Measurements from ENCODE around the gene NGF.
"Not testable (repeated sequence)": the region's sequence is repeated elsewhere in the genome, so short reads cannot be mapped to it uniquely, and the experiment has no call there.

NGF gene

DNA sequence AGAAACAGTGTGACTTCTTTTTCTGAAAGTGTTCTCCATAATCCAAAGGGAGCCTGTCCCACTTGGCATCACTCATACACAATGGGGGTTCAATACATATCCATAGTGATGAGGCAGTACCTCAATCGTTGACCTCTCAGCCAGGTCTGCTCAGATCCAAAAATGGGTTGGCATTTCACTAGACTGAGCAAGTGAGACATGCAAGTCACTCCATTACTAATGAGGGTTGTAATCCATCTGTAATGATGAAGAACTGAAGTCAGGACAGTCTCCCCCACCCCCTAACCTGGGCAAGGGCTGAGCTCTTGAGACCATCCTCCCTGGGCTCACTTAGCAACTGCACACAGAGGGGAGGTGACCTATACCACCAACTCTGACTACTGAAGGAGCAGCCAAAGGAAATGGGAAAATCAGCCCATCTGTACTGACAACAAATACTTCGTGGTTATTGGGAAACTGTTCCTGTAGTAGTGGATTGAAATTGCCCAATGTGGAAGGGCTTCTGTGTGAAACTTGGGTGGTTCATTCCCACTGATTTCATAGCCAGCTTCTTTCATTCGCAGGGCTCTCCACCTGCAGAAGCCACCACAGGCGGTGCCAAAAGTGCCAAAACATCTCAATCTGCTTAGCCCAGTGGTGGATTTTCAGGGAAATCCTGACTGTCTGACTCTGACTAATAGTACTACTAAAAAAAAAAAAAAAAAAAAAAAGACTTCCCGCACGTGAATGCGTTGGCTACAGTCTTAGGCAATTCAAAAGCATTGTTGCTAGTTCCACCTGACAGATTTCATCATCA lies 5.0 kb downstream of the NGF start:
- no peak for DNase-seq

DNA sequence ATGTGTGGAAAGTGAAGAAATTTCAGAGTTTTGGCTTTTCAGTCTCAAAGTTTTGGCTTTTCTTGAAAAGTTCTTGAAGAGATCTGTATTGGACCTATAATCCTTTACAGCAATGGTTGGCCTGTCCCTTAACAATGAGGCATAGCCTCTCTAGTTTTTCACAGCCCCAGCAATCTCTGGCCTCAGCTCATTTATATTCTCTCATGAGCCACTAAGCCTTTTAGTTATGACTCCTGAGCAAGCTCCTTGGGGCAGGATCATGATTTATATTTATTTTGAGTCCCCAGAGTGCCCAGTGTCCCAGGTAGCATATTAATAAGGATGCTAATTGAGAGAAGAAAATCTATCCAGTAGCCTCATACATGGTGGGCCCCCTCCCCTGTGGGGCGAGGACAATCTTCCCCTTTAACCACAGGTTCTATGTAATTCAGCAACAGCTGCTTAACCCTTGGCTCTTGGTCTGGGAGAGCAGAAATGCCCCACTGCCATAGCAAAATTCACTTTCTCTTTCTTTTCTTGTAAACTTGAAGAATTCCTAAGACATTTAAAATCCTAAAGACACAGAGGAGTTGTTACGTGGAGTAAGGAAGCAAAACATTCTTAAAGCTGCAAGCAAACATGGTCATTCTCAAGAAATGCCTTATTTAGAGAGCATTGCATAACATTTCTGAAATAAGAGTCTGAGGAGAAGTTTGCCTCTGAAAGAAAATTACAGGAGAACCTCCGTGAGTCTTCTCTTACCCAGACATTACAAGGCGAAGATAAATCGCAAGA lies 6.3 kb downstream of the NGF start:
- no peak for DNase-seq

DNA sequence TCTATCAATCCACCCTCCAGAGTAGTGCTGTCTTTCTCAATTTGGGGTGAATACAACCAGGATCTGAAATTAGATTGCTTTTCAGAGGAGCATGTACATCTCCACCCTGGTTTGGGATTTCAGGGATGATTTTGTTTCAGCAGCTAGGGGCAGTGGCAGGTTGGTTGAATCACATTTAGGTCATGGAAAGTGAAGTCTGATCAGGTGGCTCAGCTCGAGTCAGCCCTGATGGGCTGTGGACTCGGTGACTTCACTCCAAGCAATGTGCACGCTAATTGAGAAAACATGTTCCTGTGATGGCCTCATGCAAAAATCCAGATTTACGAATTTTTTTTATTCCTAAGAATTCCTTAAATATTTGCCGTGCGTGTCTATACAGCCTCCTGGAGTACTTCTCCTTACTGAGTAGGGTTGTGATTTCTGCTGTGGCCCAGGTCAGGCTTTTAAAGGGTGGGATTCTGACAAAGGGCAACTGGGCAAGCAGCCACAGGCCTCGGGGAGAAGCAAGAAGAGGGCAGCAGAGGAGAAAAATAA lies 7.5 kb downstream of the NGF start:
- no peak for DNase-seq

DNA sequence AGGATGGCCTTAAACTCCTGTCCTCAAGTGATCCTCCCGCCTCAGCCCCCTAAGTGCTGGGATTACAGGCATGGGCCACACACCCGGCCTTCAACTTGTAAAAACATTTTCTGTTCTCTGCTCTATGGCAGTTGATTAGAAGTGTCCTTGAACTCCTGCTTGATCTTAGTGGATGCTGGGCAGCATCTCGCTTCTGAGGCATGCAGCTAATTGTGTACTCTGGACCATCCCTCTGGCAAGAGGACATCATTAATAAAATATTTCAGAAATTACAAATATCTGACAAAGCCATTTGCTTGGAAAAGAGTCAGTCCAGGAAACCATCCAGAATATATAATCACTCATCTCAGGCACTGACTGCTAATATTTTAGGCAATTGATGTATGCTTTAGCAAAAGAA lies 8.1 kb downstream of the NGF start:
- no peak for DNase-seq

DNA sequence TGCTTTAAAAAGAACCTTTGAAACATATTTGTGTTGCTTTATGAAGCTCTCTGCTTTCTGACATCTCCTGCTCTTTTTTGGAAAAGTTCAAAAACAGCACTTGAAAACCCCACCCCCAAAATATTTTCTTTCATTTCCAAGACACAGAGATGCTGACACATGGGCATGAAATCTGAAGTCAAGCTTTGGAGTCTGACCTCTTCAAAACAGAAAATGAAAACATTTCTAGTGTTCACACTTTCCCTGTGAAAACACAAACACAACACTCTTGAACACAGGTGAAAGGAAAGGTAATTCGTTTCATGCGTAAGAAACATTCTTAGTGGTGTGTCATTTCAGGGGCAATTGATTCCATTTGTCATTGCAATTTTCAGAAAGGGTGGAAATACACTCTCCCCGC lies 10.8 kb downstream of the NGF start:
- DNase-seq: no peak

DNA sequence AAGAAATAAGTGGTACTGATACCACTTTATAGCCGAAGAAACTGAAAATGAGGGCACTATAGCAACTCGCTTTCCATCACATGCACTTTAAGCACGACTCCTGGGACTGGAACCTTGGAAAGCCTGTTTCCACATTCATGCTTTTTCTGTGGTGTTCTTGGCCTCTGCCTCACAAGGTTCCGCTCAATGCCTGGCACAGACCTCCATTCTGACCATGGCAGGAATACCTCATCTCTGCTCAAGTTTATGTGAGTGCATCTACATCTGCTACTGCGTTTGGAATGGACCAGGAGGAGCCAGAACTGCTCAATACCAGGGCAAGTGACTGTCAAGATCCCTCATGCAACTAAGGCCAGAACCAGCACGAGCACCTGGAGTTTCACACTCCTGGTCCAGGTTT lies 11.6 kb downstream of the NGF start:
- no peak for DNase-seq

DNA sequence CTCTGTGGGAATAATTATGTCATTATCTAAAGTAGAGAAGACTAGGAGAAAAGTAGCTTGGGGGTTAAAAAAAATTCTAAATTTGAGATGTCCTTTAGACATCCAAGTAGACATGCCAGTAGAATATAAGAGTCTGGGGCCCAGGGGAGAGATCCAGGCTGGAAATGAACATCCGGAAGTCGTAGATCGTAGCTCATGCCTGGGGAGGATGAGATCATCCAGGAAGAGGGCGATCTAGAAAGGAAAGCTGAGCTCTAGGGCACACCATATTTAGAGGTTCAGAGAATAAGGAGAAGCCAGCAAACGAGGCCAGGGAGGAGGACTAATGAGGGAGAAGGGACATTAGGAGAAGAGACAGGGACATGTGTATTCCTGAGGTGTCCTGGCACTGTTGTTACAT lies 12.2 kb downstream of the NGF start:
- DNase-seq: no peak

DNA sequence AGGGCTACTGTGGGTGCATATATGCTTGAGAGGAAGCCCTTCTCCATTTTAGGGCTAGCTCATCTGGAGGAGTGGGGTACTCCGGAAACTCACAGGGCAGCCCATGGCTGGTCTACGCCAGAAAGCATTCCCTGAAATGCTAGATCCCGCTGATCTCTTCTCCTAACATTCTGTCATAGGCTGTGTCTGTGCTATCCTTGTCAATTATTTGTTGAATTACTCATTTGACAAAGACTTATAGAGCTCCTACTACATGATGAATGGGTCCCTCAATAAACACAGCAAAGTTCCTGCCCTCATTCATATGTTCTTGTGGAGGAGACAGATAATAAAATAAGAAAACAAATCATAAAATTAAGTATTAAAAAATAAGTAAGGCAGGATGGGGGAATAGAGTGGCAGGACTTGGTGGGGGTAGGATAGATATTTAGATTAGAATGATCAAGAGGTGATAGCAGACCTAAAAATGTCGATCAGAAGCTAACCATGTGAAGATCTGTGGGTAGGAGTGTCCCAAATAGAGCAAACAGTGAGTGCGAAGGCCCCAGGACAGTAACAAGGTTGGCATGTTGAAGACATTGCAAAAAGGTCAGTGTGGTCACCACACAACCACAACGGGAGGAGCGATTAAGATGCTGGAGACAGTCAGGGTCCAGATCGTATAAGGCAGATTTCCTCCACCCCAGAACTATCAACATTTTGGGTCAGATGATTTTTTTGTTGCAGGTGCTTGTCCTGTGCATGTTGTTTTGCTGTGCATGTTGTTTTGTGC lies 13.2 kb downstream of the NGF start:
- DNase-seq: no peak

DNA sequence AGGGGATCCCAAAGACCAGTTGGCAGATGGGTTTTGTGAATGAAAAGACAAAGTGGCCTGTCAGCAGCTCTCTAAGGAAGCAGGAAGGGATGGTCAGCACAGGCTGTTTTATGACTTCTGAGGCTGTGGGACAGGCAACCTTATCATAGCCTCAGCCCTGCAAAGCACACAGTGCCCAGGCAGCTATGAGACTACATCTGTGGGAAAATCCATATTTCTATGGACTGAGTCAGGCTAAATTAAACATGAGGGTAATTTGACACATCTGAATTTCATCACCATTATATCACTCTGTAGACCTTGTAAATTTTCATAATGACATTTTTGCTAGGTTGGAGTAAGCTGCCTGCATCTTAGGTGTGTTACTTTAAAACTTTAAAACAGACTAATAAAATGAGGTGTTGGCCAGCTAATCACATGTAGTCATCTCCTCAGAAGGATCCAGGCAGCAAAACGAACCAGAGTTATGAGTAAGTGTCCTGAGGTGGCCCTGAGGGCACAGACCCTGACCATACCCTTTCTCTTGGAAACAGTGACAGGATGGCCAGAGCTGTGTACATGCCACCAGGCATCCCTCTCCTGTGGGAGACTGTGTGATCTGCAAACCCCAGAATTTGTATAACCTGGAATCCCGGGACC lies 14.6 kb downstream of the NGF start:
- DNase-seq: no peak

DNA sequence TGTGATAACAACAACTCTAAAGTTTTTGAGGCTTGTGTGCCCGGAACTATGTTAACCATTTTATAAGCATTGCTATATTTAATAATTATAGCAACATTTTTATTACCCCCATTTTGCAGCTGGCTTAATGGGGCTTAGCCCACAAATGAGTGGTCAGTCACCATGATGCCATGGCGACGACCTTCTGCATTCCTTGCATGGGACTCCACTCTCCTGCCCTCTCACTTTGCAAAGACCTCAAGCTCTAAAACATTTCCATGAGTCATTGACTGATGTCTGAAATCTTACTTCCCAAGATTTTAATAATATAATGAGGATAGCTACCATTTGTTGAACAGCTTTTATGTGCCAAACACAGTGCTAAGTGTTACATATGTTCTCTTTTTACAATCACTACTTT lies 15.4 kb downstream of the NGF start:
- DNase-seq: no peak

DNA sequence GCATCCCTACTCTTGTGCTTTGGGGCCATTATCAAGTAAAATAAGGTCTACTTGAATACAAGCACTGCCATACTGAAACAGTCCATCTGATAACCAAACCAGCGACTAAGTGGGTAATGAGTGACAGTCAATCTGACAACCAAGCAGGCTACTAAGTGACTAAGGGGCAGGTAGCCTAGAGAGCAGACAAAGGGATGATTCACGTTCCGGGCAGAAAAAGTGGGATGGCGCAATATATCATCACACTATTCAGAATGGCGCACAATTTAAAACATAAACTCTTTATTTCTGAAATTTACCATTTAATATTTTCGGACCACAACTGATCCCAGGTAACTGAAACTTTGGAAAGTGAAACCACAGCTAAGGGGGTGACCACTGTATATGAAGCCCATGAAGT lies 17.7 kb downstream of the NGF start:
- DNase-seq: no peak

DNA sequence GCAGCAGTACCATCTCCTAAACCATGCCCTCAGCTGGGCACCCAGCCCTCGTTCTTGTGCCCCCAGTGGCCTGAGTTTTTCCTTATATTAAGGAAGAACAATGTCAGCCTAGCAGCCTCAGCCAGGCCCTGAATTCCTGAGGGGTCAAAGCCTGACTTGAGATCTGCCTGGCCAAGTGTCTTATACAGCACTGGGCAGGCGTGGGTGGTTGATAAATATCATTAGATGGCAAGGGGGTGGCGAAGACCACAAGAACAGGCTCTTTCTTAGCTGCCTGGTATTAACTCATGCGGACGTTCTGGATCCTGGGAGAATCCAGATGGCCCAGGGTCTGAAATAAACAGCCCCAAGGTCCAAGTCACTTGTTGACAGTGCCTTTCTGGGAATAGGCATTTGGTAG lies 18.3 kb downstream of the NGF start:
- DNase-seq: no peak

DNA sequence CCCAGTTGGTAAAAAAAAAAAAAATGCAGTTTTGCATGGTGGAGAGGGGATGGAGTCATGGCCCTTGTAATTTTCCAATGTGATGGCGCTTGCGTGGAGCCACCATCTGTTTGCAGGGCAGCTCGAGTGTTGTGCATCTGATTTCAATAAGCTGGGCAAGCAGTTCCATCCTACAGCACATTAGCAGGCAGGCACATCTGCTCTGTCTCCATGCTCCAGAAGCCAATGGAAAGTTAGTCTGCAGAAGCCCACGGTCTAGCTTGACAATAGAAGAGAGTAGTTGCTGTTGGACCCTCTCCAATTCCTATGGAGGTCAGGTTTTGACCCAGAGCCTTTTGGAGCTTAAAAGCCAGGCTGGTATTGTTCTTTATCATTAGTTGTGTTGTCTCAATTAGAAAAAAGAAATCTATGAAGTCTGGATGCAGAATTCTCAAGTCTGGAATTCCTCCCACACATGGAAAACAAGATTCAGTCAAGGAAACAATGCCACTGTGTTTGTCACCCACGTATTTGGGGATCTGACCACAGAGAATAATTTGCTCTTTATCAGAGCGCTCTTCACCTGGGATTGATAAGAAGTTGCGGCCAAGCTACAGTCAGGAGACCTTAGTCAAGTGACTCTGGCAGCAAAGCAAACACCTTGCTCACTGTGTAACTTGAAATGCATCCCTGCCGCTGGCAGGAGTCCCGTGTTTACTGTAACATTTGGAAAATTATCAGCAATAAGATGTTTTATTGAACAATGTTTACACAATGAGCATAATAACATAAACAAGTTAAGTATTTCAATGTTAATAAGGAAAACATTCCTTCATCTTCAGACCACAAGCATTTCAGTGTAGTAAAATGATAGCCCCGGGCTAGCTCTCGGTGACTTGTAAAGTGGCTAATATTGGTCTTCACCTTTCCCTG lies 20.7 kb downstream of the NGF start:
- DNase-seq: no peak

DNA sequence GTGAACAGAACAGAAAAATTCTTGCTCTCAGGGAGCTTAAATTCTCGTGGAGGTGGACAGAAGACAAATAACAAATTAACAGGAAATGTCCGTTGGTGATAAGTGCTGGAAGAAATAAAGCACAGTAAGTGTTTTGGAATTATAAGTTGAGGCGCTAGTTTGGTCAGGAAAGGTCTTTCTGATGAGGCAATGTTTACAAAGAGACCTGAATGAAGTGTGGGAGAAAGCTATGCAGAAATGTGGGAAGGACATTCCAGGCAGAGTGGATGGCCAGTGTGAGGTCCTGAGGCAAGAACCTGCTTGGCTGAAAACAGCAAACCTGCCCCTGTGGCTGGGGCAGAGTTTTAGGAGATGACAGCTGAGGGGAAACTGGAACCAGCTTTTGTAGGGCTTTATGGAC lies 23.3 kb downstream of the NGF start:
- DNase-seq: no peak

DNA sequence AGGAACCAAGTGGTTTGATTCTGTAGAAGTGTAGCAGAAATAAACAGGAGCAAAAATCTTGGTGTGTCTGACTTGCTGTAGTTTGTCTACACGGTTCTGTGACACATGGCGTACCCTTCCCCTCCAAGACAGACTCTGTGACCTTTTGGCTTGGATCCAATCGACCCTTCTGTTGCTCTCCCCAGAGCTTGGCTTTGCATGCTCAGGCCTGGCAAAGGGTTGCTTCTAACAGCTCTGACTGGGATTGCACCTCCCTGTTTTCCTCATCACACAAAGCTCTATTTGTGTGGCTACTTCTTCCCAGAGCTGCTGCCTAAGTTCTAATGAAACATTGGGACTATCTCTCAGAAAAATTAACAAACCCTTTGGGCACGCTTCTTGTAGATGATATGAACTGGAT lies 24.0 kb downstream of the NGF start:
- DNase-seq: no peak

DNA sequence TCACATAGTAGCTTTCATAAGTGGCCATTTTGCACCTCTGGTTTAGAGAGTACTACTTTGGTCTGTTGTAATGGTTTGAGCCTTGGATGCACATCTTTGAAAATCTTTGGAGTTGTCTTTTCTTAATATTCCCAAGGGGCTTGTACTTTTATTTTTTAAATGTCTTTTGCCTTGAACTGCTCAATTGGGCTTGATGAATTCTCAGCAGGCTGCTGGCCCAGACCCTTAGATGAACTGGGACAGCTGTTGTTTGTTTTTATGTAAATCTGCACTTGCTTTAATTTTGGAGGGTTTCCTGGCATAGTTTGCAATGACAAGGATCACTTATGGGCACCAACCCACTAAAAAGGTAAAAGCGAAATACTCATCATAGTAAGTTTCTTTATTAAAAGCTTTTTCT lies 24.9 kb downstream of the NGF start:
- DNase-seq: no peak

DNA sequence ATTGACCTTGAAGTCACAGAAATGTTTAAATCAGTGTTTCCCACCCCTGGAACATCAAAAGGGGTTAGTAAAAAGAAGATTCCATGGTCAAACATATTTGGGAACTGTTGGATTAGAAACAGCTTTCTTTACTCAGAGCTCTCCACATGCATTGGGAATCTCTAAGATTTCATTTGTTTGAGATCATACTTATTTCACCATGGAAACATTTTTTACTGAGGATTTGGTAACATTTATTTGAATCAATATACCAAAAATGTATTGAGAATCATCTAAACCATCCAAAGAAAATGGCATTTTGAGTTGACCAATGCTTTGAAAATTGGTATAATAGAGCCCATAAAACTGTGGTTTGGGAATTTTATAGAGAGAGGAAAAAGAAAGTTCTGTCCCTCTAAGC lies 25.3 kb downstream of the NGF start:
- DNase-seq: no peak

DNA sequence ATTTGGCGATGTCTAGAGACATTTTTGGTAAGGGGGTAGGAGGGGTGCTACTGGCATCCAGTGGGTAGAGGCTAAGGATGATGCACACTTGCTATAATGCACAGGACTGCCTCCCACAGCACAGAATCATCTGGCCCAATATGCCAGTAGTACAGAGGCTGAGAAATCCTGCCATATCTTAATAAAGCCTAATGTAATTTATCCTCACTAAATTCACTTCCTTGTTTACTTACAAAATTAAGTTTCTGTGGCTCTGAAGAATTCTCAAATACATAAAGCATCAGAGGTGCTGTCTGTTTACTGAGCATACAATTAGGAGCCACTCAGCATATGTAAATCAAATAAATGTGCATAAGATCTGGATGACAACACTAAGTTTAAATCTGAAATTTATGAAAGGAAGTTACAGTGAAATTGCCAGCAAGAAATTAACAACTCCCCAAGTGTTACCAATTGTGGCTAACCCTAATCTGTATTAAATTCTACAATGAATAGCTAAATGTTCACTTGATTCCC lies 26.5 kb downstream of the NGF start:
- no peak for DNase-seq

DNA sequence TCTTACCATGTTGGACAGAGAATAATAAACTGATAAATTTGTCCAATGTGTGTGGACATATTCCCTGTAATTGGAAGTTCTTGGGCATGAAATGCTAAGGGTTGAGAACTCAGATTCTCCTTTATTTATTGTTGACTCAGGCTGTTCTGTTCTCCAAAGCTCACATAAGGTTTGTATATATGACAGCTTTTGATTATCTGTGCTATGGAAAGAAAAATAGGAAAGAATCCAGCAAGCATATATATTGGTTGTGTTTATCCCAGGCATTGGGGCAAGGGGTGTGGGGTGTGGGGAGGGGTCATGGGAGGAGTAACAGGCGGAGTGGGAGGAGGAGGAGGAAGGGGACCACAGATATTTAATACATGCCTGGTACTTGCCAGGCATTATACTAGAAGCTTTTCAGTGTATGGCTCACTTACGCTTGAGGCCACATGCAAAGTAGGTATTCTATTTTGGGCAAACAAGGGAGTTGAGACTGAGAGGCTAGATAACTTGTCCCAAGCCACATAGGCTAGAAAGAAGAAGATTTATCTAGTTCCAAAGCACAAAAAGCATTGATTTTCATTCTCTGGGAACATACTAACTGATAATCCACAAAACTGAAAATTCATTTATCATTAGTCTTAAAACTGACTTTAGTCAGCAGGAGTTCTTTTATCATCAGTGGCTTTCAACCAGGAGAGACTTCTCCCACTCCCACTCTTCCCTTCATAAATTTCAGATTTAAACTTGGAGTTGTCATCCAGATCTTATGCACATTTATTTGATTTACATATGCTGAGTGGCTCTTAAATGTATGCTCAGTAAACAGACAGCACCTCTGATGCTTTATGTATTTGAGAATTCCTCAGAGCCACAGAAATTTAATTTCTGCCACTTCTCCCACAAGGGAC lies 27.2 kb downstream of the NGF start:
- no peak for DNase-seq

DNA sequence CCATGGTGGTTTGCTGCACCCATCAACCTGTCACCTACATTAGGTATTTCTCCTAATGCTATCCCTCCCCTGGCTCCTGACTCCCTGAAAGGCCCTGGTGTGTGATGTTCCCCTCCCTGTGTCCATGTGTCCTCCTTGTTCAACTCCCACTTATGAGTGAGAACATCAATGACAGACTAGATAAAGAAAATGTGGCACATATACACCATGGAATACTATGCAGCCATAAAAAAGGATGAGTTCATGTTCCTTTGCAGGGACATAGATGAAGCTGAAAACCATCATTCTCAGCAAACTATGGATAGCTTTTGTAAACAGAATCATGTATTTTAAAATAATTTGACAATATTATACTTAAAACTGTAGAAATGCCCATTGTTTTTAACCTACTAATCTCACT lies 28.5 kb downstream of the NGF start:
- not testable (repeated sequence) for DNase-seq

DNA sequence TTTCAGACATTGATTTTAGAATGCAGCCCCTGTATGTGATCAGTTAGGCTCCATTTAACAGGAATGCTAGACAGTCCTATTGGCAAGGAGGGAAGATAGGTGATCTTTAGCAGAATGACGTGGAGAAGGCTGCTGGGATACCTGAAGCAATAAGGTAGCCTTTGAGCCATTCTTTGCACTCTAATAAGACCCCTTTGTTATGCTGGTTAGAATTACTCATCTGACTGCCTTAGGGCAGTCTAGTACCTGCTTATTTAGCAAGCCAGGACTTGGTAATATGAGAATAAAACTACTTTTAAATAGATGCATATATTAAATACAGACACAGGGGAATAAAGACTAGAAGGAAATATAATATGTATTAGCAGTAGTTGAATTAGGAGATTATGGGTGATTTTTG lies 29.1 kb downstream of the NGF start:
- no peak for DNase-seq
